GM23248 (cell line): ENCODE results near the gene BMPR1B. TPM values are rescaled to one million over a fixed set of nuclear protein-coding genes. Genes with fewer than 3 reads are reported as not detected.
A peak's percentile ranks its signal among the peaks of the same experiment; 100 is the strongest.

Experiments used
- DNase-seq: peaks from one replicate; pipeline ENCODE4 v3.0.0-alpha.2; 2015
- H2AFZ ChIP-seq: fragments of 200-600 bp; sonication (generic); 2 replicates; pipeline ENCODE4 v1.6.1; 2016; ENCODE audit warnings: antibody characterized with exemption
- H3F3A ChIP-seq: fragments of 200-600 bp; sonication (generic); 2 replicates; pipeline ENCODE4 v1.6.1; 2016; ENCODE audit warnings: mild to moderate bottlenecking, antibody characterized with exemption, mixed run types; ENCODE audit not compliant: insufficient read depth
- H3K27ac ChIP-seq: fragments of 200-600 bp; sonication (generic); 2 replicates; pipeline ENCODE4 v1.5.1; 2016; ENCODE audit warnings: mild to moderate bottlenecking
- H3K27me3 ChIP-seq: fragments of 200-600 bp; sonication (generic); replicated peaks from 2 replicates; pipeline ENCODE4 v1.6.1; 2016; ENCODE audit warnings: mild to moderate bottlenecking; ENCODE audit not compliant: insufficient read depth
- H3K36me3 ChIP-seq: fragments of 200-600 bp; sonication (generic); 2 replicates; pipeline ENCODE4 v1.6.1; 2016; ENCODE audit warnings: low read depth, mild to moderate bottlenecking
- H3K4me1 ChIP-seq: fragments of 200-600 bp; sonication (generic); 2 replicates; pipeline ENCODE4 v1.6.1; 2016; ENCODE audit warnings: mild to moderate bottlenecking; ENCODE audit not compliant: insufficient read depth
- H3K4me2 ChIP-seq: fragments of 200-600 bp; sonication (generic); one replicate; pipeline ENCODE4 v1.6.1; 2016; ENCODE audit warnings: mild to moderate bottlenecking; ENCODE audit not compliant: unreplicated experiment
- H3K4me3 ChIP-seq: fragments of 200-600 bp; sonication (generic); 2 replicates; pipeline ENCODE4 v1.5.1; 2016; ENCODE audit warnings: mild to moderate bottlenecking
- H3K79me2 ChIP-seq: fragments of 200-600 bp; sonication (generic); 2 replicates; pipeline ENCODE4 v1.6.1; 2016; ENCODE audit warnings: mild to moderate bottlenecking; ENCODE audit not compliant: insufficient read depth
- H3K9ac ChIP-seq: fragments of 200-600 bp; sonication (generic); 2 replicates; pipeline ENCODE4 v1.6.1; 2016; ENCODE audit warnings: mild to moderate bottlenecking
- H3K9me2 ChIP-seq: fragments of 200-600 bp; sonication (generic); 2 replicates; pipeline ENCODE4 v1.6.1; 2016; ENCODE audit warnings: mixed run types, mild to moderate bottlenecking, moderate library complexity; ENCODE audit not compliant: insufficient read depth
- H3K9me3 ChIP-seq: fragments of 200-600 bp; sonication (generic); one replicate; pipeline ENCODE4 v1.6.1; 2017; ENCODE audit warnings: low read depth
- H4K20me1 ChIP-seq: fragments of 200-600 bp; sonication (generic); 2 replicates; pipeline ENCODE4 v1.6.0; 2016; ENCODE audit not compliant: insufficient read depth
- EZH2 ChIP-seq: fragments of 200-600 bp; sonication (generic); IDR thresholded peaks from 2 replicates; pipeline ENCODE4 v1.6.1; 2018; ENCODE audit warnings: antibody characterized with exemption, mild to moderate bottlenecking; ENCODE audit not compliant: insufficient read depth, poor library complexity, severe bottlenecking
- EZH2phosphoT487 ChIP-seq: fragments of 200-600 bp; sonication (generic); IDR thresholded peaks from 2 replicates; pipeline ENCODE4 v1.6.1; 2018; ENCODE audit warnings: antibody characterized with exemption, moderate library complexity, mild to moderate bottlenecking, low read depth; ENCODE audit not compliant: insufficient read depth
- WGBS, 2 experiments: methylation state at CpG; one replicate each; pipeline ENCODE4 v1.1.6; 2015 to 2017; ENCODE audit warnings: low lambda C conversion rate in 2 of 2, low coverage in 1 of 2; ENCODE audit errors: missing lambda C conversion rate in 2 of 2; 5-methylcytosine and 5-hydroxymethylcytosine counted together
- in situ Hi-C: fragments of 300-500 bp; cut with MboI; formaldehyde crosslinking; loops from 2 replicates; pipeline ENCODE4 v1.15.0; 2020
- polyA plus RNA-seq: library from polyadenylated mRNA; unstranded; fragments of >200 nt; fragmentation: Nextera tagmentation; extraction: Ambion mirVana; gene quantifications from 2 replicates; pipeline ENCODE4 v1.2.1, GENCODE V29; 2016
- total RNA-seq: library from RNA; depleted of rRNA; stranded (reverse); fragments of >200 nt; shearing (Covaris generic); gene quantifications from 2 replicates; pipeline ENCODE4 v1.2.3, GENCODE V29; 2014

The BMPR1B gene
- total and polyA plus RNA-seq, 2 experiments from 2014 or later: 0.60 to 0.76 TPM

- Histone ChIP-seq H3K9me2 (no peaks in the 10 kb centered on the region), H3K4me2 (no peak overlapping the region), H3K79me2 (no peaks in the 10 kb centered on the region), H3K4me3 (no peak overlapping the region), H3K36me3 (no peaks in the 10 kb centered on the region), H2AFZ (no peak overlapping the region), H4K20me1 (no peaks in the 10 kb centered on the region), H3K9ac (no peak overlapping the region), H3F3A (no peaks in the 10 kb centered on the region), H3K9me3 (no peaks in the 10 kb centered on the region), H3K4me1 (no peaks in the 10 kb centered on the region), H3K27ac (no peak overlapping the region), H3K27me3 (no peaks in the 10 kb centered on the region)
- 86 to 92% methylated on average over 3 of the region's 3 CpGs for WGBS, 2 experiments
- peak; percentile 21 for DNase-seq
- TF ChIP-seq EZH2phosphoT487 (no peak), EZH2 (no peak)
- in situ Hi-C loops: no loop called here
These were observed 41.1 kb downstream of the BMPR1B start for GRCh38 chr4:94798808-94799207.

- WGBS, 2 experiments: 83 to 90% methylated on average over 2 of the region's 2 CpGs
- H3K27ac ChIP-seq: no peak overlapping the region
- H2AFZ ChIP-seq: no peak overlapping the region
- H3K9ac ChIP-seq: no peak overlapping the region
- no peak overlapping the region for H3K4me3 ChIP-seq
- no peak for DNase-seq
- H3K4me2 ChIP-seq: no peak overlapping the region
- no peaks in the 10 kb centered on the region for H3K27me3 ChIP-seq
- H3K36me3 ChIP-seq: no peaks in the 10 kb centered on the region
- H3K4me1 ChIP-seq: 0 out of 2 replicates have a peak, but pooled peaks cover under 1% of the 10 kb centered on the region
- no peaks in the 10 kb centered on the region for H3K9me3 ChIP-seq
- H3F3A ChIP-seq: no peaks in the 10 kb centered on the region
- no peaks in the 10 kb centered on the region for H3K79me2 ChIP-seq
- H4K20me1 ChIP-seq: no peaks in the 10 kb centered on the region
- TF ChIP-seq EZH2: no peak
- TF ChIP-seq EZH2phosphoT487: no peak
- in situ Hi-C loops: no loop called here
- H3K9me2 ChIP-seq: no peaks in the 10 kb centered on the region
These were observed 43.3 kb downstream of the BMPR1B start for GRCh38 chr4:94801016-94801415.

GRCh38 chr4:94802091-94802490, 44.3 kb downstream of the BMPR1B start:
- no peaks in the 10 kb centered on the region for H3K27me3 ChIP-seq
- no peak overlapping the region for H2AFZ ChIP-seq
- TF ChIP-seq EZH2 (no peak), EZH2phosphoT487 (no peak)
- H3K4me3 ChIP-seq: no peak overlapping the region
- H3K79me2 ChIP-seq: no peaks in the 10 kb centered on the region
- no peak overlapping the region for H3K9ac ChIP-seq
- in situ Hi-C loops: no loop called here
- no peaks in the 10 kb centered on the region for H4K20me1 ChIP-seq
- H3K9me3 ChIP-seq: no peaks in the 10 kb centered on the region
- H3K4me2 ChIP-seq: no peak overlapping the region
- no peak for DNase-seq
- peaks cover 7% of the 10 kb centered on the region; the same call in 1 of the 2 replicates for H3K4me1 ChIP-seq
- H3K9me2 ChIP-seq: no peaks in the 10 kb centered on the region
- peaks cover 4% of the 10 kb centered on the region; the same call in 1 of the 2 replicates for H3F3A ChIP-seq
- H3K36me3 ChIP-seq: no peaks in the 10 kb centered on the region
- 30 to 44% methylated on average over 4 of the region's 4 CpGs for WGBS, 2 experiments
- H3K27ac ChIP-seq: no peak overlapping the region

GRCh38 chr4:94803181-94803580, 45.4 kb downstream of the BMPR1B start:
- H3K4me1 ChIP-seq: peaks cover 7% of the 10 kb centered on the region; the same call in 1 of the 2 replicates
- no peaks in the 10 kb centered on the region for H3K27me3 ChIP-seq
- DNase-seq: peak; percentile 3
- H3K27ac ChIP-seq: no peak overlapping the region
- H3K4me2 ChIP-seq: no peak overlapping the region
- H2AFZ ChIP-seq: no peak overlapping the region
- H3K9me2 ChIP-seq: no peaks in the 10 kb centered on the region
- no peaks in the 10 kb centered on the region for H3K79me2 ChIP-seq
- in situ Hi-C loops: no loop called here
- H3K9me3 ChIP-seq: no peaks in the 10 kb centered on the region
- no peaks in the 10 kb centered on the region for H4K20me1 ChIP-seq
- H3F3A ChIP-seq: peaks cover 4% of the 10 kb centered on the region; the same call in 1 of the 2 replicates
- no peak for TF ChIP-seq EZH2
- no peak for TF ChIP-seq EZH2phosphoT487
- 71 to 72% methylated on average over 2 of the region's 2 CpGs for WGBS, 2 experiments
- H3K36me3 ChIP-seq: no peaks in the 10 kb centered on the region
- H3K9ac ChIP-seq: no peak overlapping the region
- H3K4me3 ChIP-seq: no peak overlapping the region

GRCh38 chr4:94804650-94805049, 46.9 kb downstream of the BMPR1B start:
- no peaks in the 10 kb centered on the region for H3K27me3 ChIP-seq
- no peaks in the 10 kb centered on the region for H3K79me2 ChIP-seq
- H3K9ac ChIP-seq: no peak overlapping the region
- H3K9me2 ChIP-seq: no peaks in the 10 kb centered on the region
- peaks cover 7% of the 10 kb centered on the region; the same call in 1 of the 2 replicates for H3K4me1 ChIP-seq
- no peak overlapping the region for H2AFZ ChIP-seq
- no peaks in the 10 kb centered on the region for H3K36me3 ChIP-seq
- no peak overlapping the region for H3K4me2 ChIP-seq
- no peak for TF ChIP-seq EZH2phosphoT487
- TF ChIP-seq EZH2: no peak
- no peaks in the 10 kb centered on the region for H3K9me3 ChIP-seq
- no peak overlapping the region for H3K4me3 ChIP-seq
- no peak overlapping the region for H3K27ac ChIP-seq
- in situ Hi-C loops: no loop called here
- H4K20me1 ChIP-seq: no peaks in the 10 kb centered on the region
- H3F3A ChIP-seq: peaks cover 4% of the 10 kb centered on the region; the same call in 1 of the 2 replicates
- WGBS, 2 experiments: 60 to 62% methylated on average over 4 of the region's 4 CpGs
- no peak for DNase-seq
